Neural cell (in vitro differentiated cells): ENCODE results near the gene ST6GALNAC4. TPM values are rescaled to one million over a fixed set of nuclear protein-coding genes. Genes with fewer than 3 reads are reported as not detected.

Source experiments
- H2AFZ ChIP-seq: fragments of 200-600, 300-800 bp; sonication (generic), shearing (Covaris generic); 2 replicates; pipeline ENCODE4 v1.6.0; 2014; ENCODE audit warnings: low read depth, mild to moderate bottlenecking, antibody characterized with exemption, low read length, moderate library complexity
- H3F3A ChIP-seq: fragments of 200-600 bp; shearing (Covaris generic); 2 replicates; pipeline ENCODE4 v1.6.1; 2016; ENCODE audit warnings: mild to moderate bottlenecking, moderate library complexity, mixed read lengths, antibody characterized with exemption, low read length; ENCODE audit not compliant: insufficient read depth, poor library complexity, severe bottlenecking
- H3K27ac ChIP-seq: fragments of 200-600, 300-800 bp; sonication (generic), shearing (Covaris generic); 2 replicates; pipeline ENCODE4 v1.5.1; 2014; ENCODE audit warnings: mild to moderate bottlenecking, low read length, moderate library complexity
- H3K27me3 ChIP-seq: fragments of 300-800, 200-600 bp; sonication (generic), shearing (Covaris generic); 2 replicates; pipeline ENCODE4 v1.6.0; 2014; ENCODE audit warnings: mild to moderate bottlenecking, low read depth, low read length, moderate library complexity; ENCODE audit not compliant: insufficient read depth
- H3K36me3 ChIP-seq: fragments of 300-800, 200-600 bp; sonication (generic), shearing (Covaris generic); 2 replicates; pipeline ENCODE4 v1.5.1; 2014; ENCODE audit warnings: mild to moderate bottlenecking, antibody characterized with exemption, low read length, moderate library complexity; ENCODE audit not compliant: insufficient read depth
- H3K4me2 ChIP-seq: fragments of 300-800, 200-600 bp; sonication (generic), shearing (Covaris generic); 2 replicates; pipeline ENCODE4 v1.6.0; 2014; ENCODE audit warnings: mild to moderate bottlenecking, low read length
- H3K4me3 ChIP-seq: fragments of 300-800, 200-600 bp; sonication (generic), shearing (Covaris generic); 2 replicates; pipeline ENCODE4 v1.5.1; 2014; ENCODE audit warnings: mild to moderate bottlenecking, low read length, moderate library complexity
- H3K79me2 ChIP-seq: fragments of 200-600 bp; shearing (Covaris generic); replicated peaks from 2 replicates; pipeline ENCODE4 v1.6.0; 2014; ENCODE audit warnings: mild to moderate bottlenecking, low read length, moderate library complexity; ENCODE audit not compliant: insufficient read depth
- H3K9ac ChIP-seq: fragments of 300-800, 200-600 bp; sonication (generic), shearing (Covaris generic); 2 replicates; pipeline ENCODE4 v1.6.1; 2016; ENCODE audit warnings: mild to moderate bottlenecking, low read length, mixed read lengths
- H3K9me2 ChIP-seq: fragments of 200-600 bp; shearing (Covaris generic); 2 replicates; pipeline ENCODE4 v1.6.1; 2016; ENCODE audit warnings: mild to moderate bottlenecking, low read length, mixed read lengths; ENCODE audit not compliant: insufficient read depth
- H3K9me3 ChIP-seq: fragments of 200-600, 300-800 bp; sonication (generic), shearing (Covaris generic); 2 replicates; pipeline ENCODE4 v1.6.1; 2016; ENCODE audit warnings: mild to moderate bottlenecking, mixed run types, low read length, moderate library complexity, mixed read lengths
- H4K20me1 ChIP-seq: fragments of 200-600 bp; shearing (Covaris generic); 2 replicates; pipeline ENCODE4 v1.6.1; 2016; ENCODE audit warnings: mild to moderate bottlenecking, mixed run types; ENCODE audit not compliant: insufficient read depth
- CTCF ChIP-seq: fragments of 450-650 bp; IDR thresholded peaks from 2 replicates; pipeline ENCODE4 v1.5.1; 2014; ENCODE audit warnings: antibody characterized with exemption, mild to moderate bottlenecking, moderate library complexity; ENCODE audit not compliant: poor library complexity, severe bottlenecking
- EP300 ChIP-seq: fragments of 450-650 bp; conservative IDR thresholded peaks from 2 replicates; pipeline ENCODE4 v1.6.1; 2014; ENCODE audit warnings: antibody characterized with exemption, mild to moderate bottlenecking, moderate library complexity; ENCODE audit not compliant: poor library complexity, severe bottlenecking
- EZH2 ChIP-seq: fragments of 200-600, 300-800 bp; shearing (Covaris generic), sonication (generic); IDR thresholded peaks from 2 replicates; pipeline ENCODE4 v1.6.1; 2014; ENCODE audit warnings: antibody characterized with exemption, low read length, borderline replicate concordance, mild to moderate bottlenecking; ENCODE audit not compliant: insufficient read depth, poor library complexity, severe bottlenecking
- MXI1 ChIP-seq: fragments of 450-650 bp; conservative IDR thresholded peaks from 2 replicates; pipeline ENCODE4 v1.6.1; 2014; ENCODE audit warnings: antibody characterized with exemption, mild to moderate bottlenecking; ENCODE audit not compliant: poor library complexity, severe bottlenecking
- POLR2AphosphoS5 ChIP-seq: IDR thresholded peaks from 2 replicates; pipeline ENCODE4 v1.6.1; 2012
- RAD21 ChIP-seq: fragments of 450-650 bp; conservative IDR thresholded peaks from 2 replicates; pipeline ENCODE4 v1.6.1; 2014; ENCODE audit warnings: antibody characterized with exemption, mild to moderate bottlenecking, moderate library complexity
- REST ChIP-seq: IDR thresholded peaks from 2 replicates; pipeline ENCODE4 v1.6.1; 2012; ENCODE audit warnings: borderline replicate concordance
- SMC3 ChIP-seq: fragments of 450-650 bp; conservative IDR thresholded peaks from 2 replicates; pipeline ENCODE4 v1.6.1; 2014; ENCODE audit warnings: antibody characterized with exemption, mild to moderate bottlenecking, moderate library complexity; ENCODE audit not compliant: poor library complexity
- TAF1 ChIP-seq: IDR thresholded peaks from 2 replicates; pipeline ENCODE4 v1.6.1; 2012; ENCODE audit warnings: low read depth
- polyA plus RNA-seq: library from polyadenylated mRNA; depleted of rRNA; stranded (reverse); fragments of >200 nt; gene quantifications from 2 replicates; pipeline ENCODE4 v1.2.3, GENCODE V29; 2014

The ST6GALNAC4 gene
- polyA plus RNA-seq, 1 donor from 2014 or later = 5.9 TPM

GRCh38 chr9:127924736-127925444 is 8.0 kb upstream of the ST6GALNAC4 start:
- peaks cover 50% of the 10 kb centered on the region for H3K27me3 ChIP-seq
- H3F3A ChIP-seq = no peaks in the 10 kb centered on the region

GRCh38 chr9:127923771-127924170 is 6.9 kb upstream of the ST6GALNAC4 start:
- H3K9me3 ChIP-seq = no peaks in the 10 kb centered on the region
- no peak overlapping the region for H2AFZ ChIP-seq
- no peaks in the 10 kb centered on the region for H4K20me1 ChIP-seq
- no peak overlapping the region for H3K9ac ChIP-seq
- no peaks in the 10 kb centered on the region for H3K9me2 ChIP-seq
- no peak overlapping the region for H3K4me2 ChIP-seq
- H3F3A ChIP-seq = no peaks in the 10 kb centered on the region
- H3K4me3 ChIP-seq = no peak overlapping the region
- H3K27ac ChIP-seq = no peak overlapping the region
- peaks cover 42% of the 10 kb centered on the region for H3K27me3 ChIP-seq
- no peaks in the 10 kb centered on the region for H3K79me2 ChIP-seq
- H3K36me3 ChIP-seq = no peaks in the 10 kb centered on the region
- no peak for TF ChIP-seq REST
- no peak for TF ChIP-seq CTCF
- no peak for TF ChIP-seq POLR2AphosphoS5
- TF ChIP-seq RAD21 = no peak
- no peak for TF ChIP-seq MXI1

More at GRCh38 chr9:127924736-127925444, 8.0 kb upstream of the ST6GALNAC4 start:
- H4K20me1 ChIP-seq = no peaks in the 10 kb centered on the region
- H3K27ac ChIP-seq = no peak overlapping the region
- H3K4me2 ChIP-seq = no peak overlapping the region
- no peak overlapping the region for H3K9ac ChIP-seq
- H2AFZ ChIP-seq = no peak overlapping the region
- H3K4me3 ChIP-seq = no peak overlapping the region
- no peaks in the 10 kb centered on the region for H3K9me3 ChIP-seq
- no peaks in the 10 kb centered on the region for H3K79me2 ChIP-seq
- no peaks in the 10 kb centered on the region for H3K9me2 ChIP-seq
- TF ChIP-seq RAD21 (no peak), SMC3 (no peak), REST (no peak), POLR2AphosphoS5 (no peak), MXI1 (no peak), CTCF (no peak), EP300 (no peak), EZH2 (no peak), TAF1 (no peak)
- no peaks in the 10 kb centered on the region for H3K36me3 ChIP-seq
